ENCODE measurements around the gene KLF4. TPM values are rescaled to one million over a fixed set of nuclear protein-coding genes. Genes with fewer than 3 reads are reported as not detected.

Gene KLF4
- total and polyA plus RNA-seq, 10 donors, result 10.4 to 177 (median 66.4) TPM

GRCh38 chr9:107489144-107489673 lies 360 bp downstream of the KLF4 start:
- WGBS, 5 donors, result 1 to 2% (median 1%) methylated on average over 22 to 45 of the region's 46 CpGs
- peak overlapping the region; percentile 49 to 79 (median 57) for H3K4me3 ChIP-seq
- no peak for TF ChIP-seq POLR2AphosphoS5 (IDR thresholded peaks at IDR 0.05)
- no peak for TF ChIP-seq CTCF (IDR thresholded peaks at IDR 0.05 in 8 of 11, conservative IDR thresholded peaks at IDR 0.05 in 3 of 11)
- no peak for TF ChIP-seq POLR2A (IDR thresholded peaks at IDR 0.05)
- H3K27me3 ChIP-seq (replicated peaks in 1 of 7), result peaks cover 0 to 70% (median 37%) of the 10 kb centered on the region in 7 donors
- intact Hi-C loops (cut with DNase I; ENCODE audit: low total_unique reads), result loop anchor here (10.0 kb wide), 1 partner anchor 786 kb away; no protein-coding TSS in a partner anchor
- H3K36me3 ChIP-seq, result peaks cover 0 to 36% (median 0%) of the 10 kb centered on the region in 6 donors
- H3K9me3 ChIP-seq, result no peaks in the 10 kb centered on the region
- peak; percentile 90 for DNase-seq
- peaks cover 7 to 59% (median 37%) of the 10 kb centered on the region in 6 donors for H3K4me1 ChIP-seq
- peak overlapping the region; percentile 66 to 95 (median 90) for H3K27ac ChIP-seq

- DNase-seq, result peak; percentile 86
- H3K27me3 ChIP-seq (replicated peaks in 1 of 7), result peaks cover 0 to 70% (median 37%) of the 10 kb centered on the region in 7 donors
- H3K36me3 ChIP-seq, result peaks cover 0 to 36% (median 0%) of the 10 kb centered on the region in 6 donors
- intact Hi-C loops (cut with DNase I; ENCODE audit: low total_unique reads), result loop anchor here (10.0 kb wide), 1 partner anchor 786 kb away; no protein-coding TSS in a partner anchor
- no peaks in the 10 kb centered on the region for H3K9me3 ChIP-seq
- H3K4me3 ChIP-seq, result peak overlapping the region; percentile 49 to 79 (median 57)
- H3K4me1 ChIP-seq, result peaks cover 7 to 64% (median 37%) of the 10 kb centered on the region in 6 donors
- H3K27ac ChIP-seq, result peak overlapping the region; percentile 66 to 95 (median 90)
- 0 to 3% (median 2%) methylated on average over 49 to 80 of the region's 80 CpGs for WGBS, 5 donors
- TF ChIP-seq POLR2AphosphoS5 (IDR thresholded peaks at IDR 0.05) (peak; percentile 78 to 91 (median 85)), POLR2A (IDR thresholded peaks at IDR 0.05) (peak in 1 of 3 donors; percentile 4), CTCF (IDR thresholded peaks at IDR 0.05 in 8 of 11, conservative IDR thresholded peaks at IDR 0.05 in 3 of 11) (no peak)
Measured at GRCh38 chr9:107488375-107489143, 1.0 kb downstream of the KLF4 start.

GRCh38 chr9:107487521-107488374 lies 1.8 kb downstream of the KLF4 start:
- peaks cover 7 to 67% (median 37%) of the 10 kb centered on the region in 6 donors for H3K4me1 ChIP-seq
- peaks cover 0 to 64% (median 37%) of the 10 kb centered on the region in 7 donors for H3K27me3 ChIP-seq (replicated peaks in 1 of 7)
- peak overlapping the region; percentile 49 to 79 (median 57) for H3K4me3 ChIP-seq
- intact Hi-C loops (cut with DNase I; ENCODE audit: low total_unique reads), result loop anchor here (10.0 kb wide), 1 partner anchor 787 kb away; no protein-coding TSS in a partner anchor
- 6 to 16% (median 13%) methylated on average over 35 to 91 of the region's 91 CpGs for WGBS, 5 donors
- no peak for TF ChIP-seq POLR2A (IDR thresholded peaks at IDR 0.05)
- peak in 9 of 11 experiments; percentile 12 to 60 (median 37) for TF ChIP-seq CTCF (IDR thresholded peaks at IDR 0.05 in 8 of 11, conservative IDR thresholded peaks at IDR 0.05 in 3 of 11)
- peak in 2 of 3 donors; percentile 42 to 71 for TF ChIP-seq POLR2AphosphoS5 (IDR thresholded peaks at IDR 0.05)
- H3K36me3 ChIP-seq, result peaks cover 0 to 36% (median 0%) of the 10 kb centered on the region in 6 donors
- DNase-seq, result peak; percentile 87
- peak overlapping the region; percentile 66 to 95 (median 90) for H3K27ac ChIP-seq
- H3K9me3 ChIP-seq, result no peaks in the 10 kb centered on the region
